ENCODE results near the gene PTPRM.

DNA sequence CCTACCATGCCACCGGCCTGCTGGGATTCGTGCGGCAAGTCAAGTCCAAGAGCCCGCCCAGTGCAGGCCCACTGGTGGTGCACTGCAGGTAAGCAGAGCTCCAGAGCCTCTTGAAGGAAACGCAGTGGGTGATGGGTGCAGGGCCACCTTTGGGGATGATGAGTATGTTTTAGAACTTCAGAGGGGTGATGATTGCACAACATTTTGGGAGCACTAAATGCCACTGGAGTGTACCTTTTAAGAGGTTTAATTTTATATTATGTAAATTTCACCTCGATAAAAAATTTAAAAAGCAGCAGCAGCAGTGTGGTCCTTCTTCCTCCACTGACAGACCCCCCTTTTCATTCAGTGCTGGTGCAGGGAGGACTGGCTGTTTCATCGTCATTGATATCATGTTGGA, 809.0 kb downstream of the PTPRM start:
- no peak for TF ChIP-seq POLR2A (IDR thresholded peaks at IDR 0.05)
- TF ChIP-seq, protein P1, sequence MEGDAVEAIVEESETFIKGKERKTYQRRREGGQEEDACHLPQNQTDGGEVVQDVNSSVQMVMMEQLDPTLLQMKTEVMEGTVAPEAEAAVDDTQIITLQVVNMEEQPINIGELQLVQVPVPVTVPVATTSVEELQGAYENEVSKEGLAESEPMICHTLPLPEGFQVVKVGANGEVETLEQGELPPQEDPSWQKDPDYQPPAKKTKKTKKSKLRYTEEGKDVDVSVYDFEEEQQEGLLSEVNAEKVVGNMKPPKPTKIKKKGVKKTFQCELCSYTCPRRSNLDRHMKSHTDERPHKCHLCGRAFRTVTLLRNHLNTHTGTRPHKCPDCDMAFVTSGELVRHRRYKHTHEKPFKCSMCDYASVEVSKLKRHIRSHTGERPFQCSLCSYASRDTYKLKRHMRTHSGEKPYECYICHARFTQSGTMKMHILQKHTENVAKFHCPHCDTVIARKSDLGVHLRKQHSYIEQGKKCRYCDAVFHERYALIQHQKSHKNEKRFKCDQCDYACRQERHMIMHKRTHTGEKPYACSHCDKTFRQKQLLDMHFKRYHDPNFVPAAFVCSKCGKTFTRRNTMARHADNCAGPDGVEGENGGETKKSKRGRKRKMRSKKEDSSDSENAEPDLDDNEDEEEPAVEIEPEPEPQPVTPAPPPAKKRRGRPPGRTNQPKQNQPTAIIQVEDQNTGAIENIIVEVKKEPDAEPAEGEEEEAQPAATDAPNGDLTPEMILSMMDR (IDR thresholded peaks at IDR 0.05) = no peak
- no peak for TF ChIP-seq EP300 (IDR thresholded peaks at IDR 0.05)
- TF ChIP-seq POLR2AphosphoS5 (IDR thresholded peaks at IDR 0.05) = no peak

Measured in sigmoid colon (tissue), 4 donors.